Activated naive CD4-positive, alpha-beta T cell (primary cell): ENCODE results near the gene PIEZO2.

ENCODE experiments used
- DNase-seq, 4 experiments: peaks; one replicate each; lab custom pipeline; 2025; lab: John Stamatoyannopoulos, UW

Gene PIEZO2

DNA sequence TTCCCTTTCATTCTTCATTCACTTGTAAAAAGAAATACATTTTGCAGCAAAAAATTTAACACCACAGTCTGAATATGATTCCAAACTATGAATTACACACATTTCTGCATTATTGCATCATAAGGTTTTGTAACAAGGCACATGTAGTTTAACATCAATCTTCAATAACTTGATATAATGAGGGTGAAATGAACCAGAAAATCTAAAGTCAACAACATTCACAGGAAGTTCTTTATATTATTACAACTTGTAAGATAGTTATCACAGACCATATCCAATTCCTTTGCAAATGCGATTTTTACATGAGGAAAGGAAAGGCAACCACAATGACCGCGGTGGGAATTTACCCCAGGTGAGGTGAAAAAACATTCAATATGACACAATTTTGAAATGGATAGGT lies 410.2 kb downstream of the PIEZO2 start:
- DNase-seq = no peak

DNA sequence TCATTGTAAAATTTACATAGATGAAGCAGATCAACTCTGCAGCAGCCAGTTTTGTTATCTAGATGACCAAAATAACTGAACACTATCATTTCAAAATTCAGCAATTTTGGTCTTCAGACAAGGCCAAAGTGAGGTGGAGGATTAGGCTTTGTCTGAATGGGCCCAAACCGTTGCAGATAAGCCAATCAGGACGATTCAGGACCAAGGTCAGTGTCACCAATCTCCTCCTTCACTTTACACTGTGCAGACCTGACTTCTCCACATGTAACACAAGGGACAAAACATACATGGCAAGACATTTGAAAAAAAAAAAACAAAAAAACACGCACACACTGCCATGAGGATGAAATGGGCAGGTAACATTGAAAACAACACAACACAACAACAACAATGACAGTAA lies 412.4 kb downstream of the PIEZO2 start:
- DNase-seq = no peak

DNA sequence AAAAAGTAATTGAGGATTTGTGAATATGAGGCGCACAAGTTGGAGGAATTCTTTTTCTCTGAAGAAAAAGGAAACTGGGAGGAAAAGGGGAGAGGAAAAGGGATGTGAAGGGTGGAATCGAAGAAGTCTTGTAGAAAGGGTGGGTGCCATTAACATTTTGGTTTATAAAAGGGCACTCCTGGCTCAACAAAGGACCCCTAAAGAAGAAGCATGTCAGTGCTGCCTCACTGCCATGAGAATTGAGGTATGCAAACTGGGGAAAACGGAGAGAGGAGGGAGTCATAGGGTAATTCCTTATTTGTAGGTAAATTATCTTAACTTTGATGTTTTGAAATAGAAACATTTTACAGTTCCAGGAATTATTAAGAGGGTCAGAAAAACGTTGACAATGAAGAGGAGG lies 416.4 kb downstream of the PIEZO2 start:
- DNase-seq = no peak

DNA sequence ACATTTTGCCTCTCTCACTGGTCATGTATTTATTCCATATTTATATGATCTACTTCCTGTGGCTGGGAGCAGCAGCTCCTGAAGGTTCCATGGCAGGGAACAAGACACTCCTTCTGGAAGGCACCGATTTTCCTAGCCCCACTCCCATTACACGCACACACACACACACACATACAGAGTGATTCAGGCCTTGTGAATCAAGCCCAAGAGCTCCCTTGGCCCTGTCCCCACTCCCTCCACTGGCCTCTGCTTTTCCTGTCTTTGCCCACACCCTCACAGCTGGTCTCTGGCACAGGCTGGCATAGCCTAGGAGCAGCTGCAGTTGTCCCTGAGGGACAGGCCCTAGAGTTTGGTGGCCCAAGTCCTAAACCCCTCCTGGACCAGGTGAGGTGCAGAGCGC lies 421.9 kb downstream of the PIEZO2 start:
- no peak for DNase-seq

DNA sequence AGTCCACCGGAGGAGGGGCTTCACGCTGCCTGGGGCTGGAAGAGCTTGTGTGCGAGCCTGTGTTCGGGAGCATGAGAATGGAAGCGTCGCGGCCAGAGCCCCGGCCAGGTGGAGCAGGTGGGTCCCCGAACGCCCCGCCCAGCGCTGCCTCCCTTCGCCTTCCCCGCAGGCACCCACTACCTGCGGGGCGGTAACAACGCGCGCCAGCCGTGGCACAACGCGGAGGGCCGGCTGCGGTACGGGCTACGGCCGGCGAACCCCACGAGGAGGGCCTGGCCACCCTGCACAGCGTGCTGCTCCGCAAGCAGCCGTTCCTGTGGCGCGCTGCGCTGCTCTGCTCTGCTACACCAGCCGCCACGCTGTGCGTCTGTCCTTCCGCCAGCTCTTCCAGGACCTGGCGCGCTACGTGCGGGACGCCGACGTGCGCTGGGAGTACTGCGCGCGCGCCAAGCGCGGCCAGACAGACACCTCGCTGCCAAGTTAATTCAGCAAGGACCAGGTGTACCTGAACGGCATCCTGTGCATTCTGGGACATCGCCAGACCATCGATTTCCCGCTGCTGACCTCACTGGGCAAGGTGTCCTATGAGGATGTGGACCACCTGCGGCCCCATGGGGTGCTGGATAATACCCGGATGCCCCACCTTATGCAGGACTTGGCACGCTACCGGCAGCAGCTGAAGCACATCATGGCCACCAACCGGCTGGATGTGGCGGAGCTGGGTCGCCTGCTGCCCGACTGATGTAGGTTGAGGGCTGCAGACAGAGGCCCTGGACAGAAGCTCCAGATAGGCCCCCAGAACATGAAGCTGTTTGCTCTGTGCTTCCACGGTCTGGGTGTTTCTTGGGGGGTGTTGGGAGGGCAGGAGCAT lies 422.9 kb downstream of the PIEZO2 start:
- DNase-seq = no peak

DNA sequence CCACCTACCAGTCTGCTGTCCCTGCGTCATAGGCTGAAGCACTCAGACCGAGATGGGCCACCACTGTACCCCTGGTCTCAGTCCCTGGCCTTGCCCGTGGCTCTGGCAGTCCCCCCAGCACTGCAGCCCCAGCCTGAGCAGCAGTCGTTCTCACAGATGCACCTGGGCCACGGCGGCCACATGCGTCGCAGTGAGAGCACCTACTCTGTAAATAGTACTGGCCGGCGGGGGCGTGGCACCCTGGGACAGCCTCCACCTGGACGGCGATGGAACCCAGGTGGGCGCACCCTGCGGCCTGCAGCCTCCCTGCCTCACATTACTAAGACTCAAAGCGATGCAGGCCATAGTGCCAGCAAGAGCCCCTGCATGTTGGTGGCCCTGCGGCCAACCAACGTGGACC lies 424.7 kb downstream of the PIEZO2 start:
- DNase-seq = no peak

DNA sequence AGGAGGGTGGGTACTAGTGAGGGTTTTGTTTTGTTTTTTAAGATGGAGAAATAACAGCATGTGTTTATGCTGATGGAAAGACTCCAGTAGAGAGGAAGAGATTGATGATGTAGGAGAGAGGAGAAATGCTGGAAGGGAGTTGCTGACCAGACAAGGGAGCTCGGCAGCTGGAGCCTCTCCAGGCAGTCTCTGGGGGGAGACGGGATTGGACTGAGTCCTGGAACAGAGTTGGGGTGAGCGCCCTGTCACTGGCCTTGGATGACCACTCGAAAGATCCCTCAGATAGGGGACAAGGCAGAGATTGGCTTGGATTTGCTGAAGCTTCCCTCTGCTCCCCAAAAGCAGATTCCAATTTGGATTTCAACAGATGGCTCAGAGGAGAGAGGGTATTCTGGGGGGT lies 425.9 kb downstream of the PIEZO2 start:
- no peak for DNase-seq

DNA sequence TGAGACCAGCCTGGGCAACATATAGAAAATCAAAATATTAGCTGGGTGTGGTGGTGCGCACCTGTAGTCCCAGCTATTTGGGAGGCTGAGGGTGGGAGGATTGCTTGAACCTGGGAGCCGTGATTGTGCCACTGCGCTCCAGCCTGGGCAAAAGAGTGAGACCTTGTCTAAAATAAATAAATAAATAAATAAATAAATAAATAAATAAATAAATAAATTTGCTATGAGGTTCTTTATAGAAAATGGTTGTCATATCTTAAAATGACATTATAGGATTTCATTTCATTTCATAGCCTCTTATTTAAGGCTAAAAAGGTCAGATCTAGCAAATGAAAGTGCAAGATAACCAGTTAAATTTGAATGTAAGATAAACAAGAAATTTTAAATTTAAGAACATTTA lies 430.6 kb downstream of the PIEZO2 start:
- no peak for DNase-seq

DNA sequence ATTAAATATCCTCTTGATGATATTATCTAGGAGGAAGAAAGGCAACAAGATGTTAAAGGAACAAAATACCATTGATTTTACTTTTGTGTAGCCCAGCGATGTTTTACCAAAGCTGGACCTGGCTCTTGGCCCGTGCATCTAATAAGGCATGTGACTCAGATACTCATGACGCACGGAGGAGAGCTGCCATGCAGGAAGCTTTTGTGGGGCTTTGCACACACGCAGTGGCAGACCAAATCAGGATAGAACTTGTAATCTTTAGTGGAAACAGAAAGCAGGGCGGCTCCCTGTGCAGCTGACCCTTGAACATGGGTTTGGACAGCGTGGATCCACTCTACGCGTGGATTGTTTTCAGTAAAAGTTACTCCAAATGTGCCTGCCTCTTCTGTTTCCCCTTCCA lies 433.6 kb downstream of the PIEZO2 start:
- DNase-seq = no peak

DNA sequence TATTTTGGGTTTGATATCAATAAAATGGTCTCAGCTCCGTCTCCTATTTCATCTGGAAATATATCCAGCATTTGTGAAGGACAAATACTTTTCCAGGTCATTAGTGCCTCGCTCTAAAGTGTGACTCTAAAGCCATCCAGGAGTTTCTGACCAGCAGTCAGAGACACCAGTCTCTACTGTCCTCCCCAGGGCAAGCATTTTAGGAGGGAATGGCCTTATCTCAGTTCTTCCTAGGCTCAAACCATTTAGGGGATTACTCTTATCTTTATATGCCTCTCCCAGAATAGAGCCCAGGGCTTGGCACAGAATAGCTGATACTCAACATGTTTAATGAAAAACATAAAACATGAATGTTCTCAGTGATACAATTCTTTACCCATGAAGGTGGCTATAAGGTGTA lies 436.0 kb downstream of the PIEZO2 start:
- DNase-seq = no peak

DNA sequence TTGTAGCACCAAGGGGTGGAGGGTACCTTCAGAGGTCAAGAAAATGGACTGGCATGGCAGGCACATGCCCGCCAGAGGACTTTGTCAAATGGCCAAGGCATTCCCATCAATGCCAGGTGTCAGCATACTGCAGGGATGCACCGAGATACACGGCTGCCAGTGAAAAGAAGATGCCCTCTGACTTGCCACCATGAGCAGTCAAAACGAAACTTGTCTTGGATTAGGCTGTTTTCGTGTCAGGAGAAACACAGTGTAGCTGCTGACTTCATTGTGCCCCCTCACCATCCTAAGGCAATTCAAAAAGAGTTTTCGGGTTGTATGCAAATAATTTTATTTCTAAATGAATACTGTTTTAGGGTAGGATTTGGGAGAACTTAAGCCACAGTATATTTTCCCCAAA lies 442.1 kb downstream of the PIEZO2 start:
- DNase-seq = no peak

DNA sequence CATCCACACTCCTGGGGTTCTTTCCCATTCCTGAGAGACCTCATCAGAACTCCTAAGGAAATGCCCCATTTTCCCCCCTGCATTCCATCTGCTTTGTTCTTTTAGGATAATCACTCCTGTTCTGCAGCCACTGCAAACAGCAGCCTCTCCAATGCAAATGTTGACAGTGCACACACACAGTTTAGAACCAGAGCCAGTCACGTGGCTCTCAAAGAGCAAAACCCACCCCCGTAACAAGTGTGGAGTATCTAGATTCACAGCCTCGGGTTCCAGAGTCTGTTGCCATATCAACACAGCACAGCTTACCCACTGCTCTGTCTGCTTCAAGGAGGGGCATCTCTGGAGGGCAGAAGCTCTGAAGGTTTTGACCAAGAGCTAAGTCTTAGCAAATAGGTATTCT lies 443.6 kb downstream of the PIEZO2 start:
- no peak for DNase-seq

DNA sequence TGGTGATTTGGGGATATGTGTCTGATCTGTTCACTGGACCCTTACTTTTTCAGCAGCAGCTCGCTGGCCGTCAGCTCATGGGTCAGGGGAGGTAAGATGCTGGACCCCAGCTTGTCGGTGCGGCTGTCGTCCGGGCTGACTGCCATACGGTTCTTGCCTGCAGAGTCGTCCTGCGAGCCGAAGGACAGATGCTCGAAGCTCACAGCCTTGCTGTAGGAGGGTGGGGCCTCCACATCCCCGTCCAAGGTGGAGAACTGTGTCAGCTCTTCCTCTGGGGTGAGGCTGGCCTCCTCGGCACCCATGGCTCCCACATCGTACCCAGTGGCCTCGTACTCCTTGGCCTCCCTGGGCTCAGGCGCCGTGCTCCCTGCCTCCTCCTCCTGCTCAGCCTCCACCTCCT lies 444.1 kb downstream of the PIEZO2 start:
- no peak for DNase-seq

DNA sequence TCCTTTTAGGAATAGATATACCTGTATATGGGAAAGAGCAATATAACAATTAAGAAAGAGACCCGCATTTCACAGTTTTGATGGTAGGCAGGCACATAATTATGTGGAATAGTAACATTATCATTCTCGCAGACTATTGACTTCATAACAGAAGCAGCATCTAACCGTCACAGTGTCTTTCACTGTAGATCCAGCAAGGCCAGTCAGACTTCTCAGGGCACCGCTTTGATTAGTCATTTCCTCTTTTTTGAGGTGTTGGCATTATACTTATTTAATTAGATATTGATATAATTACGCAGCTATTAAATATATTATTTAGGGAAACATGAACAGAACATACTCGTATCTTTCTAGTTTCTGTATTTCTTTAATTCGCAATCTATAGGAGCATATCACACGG lies 447.2 kb downstream of the PIEZO2 start:
- no peak for DNase-seq

DNA sequence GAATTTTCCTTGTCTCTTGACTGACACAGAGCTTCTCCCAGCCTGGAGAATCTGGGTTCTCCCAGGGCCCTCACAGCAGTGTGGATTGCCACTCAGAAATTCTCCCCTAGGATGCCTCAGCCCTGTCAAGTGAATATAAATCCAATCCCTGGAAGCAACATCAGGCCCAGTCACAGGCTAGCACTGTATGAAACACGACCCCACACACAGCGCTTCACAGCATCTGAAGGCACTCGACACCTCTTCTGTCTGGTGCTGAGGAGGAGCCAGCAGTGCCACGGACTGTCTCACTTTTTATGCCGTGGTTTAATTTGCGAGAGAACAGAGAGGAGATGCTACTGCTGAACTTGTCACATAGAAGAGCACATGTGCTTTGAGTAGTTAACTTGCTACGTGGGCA lies 459.0 kb downstream of the PIEZO2 start:
- no peak for DNase-seq

DNA sequence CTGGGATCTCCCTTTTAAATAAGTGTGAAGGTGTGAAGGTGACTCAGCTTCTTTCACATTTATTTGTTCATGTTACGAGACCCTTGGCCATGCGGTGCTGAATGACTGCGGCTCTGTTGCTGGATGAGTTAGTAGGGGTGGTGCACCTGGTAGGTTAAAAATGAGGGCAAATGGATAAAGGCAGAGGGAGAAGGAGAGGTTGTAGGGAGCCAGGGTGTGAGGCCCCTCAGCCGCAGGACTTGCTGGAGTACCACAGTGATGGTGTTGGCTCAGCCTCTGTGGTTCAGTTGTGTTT lies 459.4 kb downstream of the PIEZO2 start:
- DNase-seq = no peak

DNA sequence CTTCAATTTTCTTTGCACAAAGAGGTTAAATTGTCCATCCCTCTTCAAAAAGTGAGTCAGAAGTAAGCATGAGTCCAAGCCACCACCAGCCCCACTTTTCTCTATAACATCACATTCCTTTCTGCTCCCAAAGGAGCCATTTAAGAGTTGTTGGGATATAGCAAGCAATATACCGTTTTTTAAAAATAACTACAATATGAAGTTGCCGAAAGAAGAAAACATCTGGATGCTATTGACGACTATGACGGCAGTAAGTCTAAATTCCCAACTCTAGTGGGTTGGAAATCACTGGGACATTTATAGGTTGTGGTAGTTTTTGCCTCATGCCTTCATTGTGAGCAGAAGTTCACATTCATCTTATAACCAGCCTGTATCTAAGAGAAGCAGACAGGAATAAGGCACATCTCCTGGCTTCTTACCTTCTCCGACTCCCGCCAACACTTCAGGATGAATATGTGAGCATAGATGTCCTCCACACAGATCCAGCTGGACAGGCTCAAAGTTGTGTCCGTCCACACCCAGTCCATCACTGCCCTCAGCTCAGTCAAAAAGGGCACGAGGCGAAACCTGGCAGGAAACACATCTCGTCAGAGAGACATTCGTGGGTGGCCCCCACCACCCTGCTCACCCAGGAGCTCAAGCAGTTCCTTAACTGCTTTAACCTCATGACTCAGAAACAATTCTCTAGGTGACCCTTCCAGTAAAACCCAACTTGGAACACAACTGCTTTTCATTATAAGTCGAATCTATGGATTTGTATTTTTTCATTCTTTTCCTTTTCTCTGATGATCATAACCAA lies 459.9 kb downstream of the PIEZO2 start:
- no peak for DNase-seq

DNA sequence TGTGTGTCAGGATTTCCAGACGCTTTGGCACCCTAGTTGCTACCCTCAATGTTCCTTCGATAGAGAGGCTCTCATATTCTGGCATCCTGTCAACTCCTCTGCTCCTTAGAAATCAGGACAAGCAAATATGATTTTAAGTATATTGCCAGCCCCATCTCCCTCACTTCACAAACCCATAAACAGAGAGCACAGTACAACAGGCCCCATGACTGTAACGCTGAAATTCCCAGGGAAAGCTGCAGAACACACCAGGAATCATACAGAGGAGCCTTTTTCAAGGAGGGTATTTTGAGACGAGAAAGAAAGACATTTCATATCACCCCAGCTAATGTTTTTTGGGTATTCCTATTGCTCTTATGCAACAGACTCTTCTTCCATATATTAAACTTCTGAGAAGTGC lies 460.6 kb downstream of the PIEZO2 start:
- no peak for DNase-seq

DNA sequence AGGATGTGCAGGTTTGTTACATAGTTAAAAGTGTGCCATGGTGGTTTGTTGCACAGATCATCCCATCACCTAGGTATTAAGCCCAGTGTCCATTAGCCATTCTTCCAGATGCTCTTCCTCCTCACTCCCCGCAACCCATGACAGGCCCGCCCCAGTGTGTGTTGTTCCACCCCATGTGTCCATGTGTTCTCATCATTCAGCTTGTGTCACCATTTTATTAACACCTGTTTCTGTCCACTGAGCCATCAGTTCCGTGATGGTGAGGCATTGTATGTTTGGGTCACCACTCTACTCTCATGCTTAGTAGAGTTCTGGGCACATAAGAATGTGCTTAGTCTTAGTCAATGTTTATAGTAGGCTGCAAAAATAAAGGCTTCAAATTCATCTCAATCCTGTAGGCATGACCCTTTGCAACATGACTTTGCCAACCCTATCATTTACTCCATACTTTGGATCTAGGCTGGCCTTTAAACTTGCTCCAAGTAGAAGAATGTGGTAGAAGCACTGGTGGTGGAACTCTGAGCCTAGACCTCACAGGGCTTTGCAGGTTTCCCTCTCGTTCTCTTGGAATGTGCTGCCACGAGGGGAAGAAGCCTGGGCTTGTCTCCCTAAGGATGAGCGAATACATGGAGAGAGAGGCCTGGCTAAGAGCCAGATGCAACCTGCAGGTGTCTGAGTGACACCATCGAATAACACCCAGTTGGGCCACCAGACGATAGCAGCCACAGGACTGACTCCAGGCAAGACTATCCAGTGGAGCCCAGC lies 462.0 kb downstream of the PIEZO2 start:
- DNase-seq = no peak

DNA sequence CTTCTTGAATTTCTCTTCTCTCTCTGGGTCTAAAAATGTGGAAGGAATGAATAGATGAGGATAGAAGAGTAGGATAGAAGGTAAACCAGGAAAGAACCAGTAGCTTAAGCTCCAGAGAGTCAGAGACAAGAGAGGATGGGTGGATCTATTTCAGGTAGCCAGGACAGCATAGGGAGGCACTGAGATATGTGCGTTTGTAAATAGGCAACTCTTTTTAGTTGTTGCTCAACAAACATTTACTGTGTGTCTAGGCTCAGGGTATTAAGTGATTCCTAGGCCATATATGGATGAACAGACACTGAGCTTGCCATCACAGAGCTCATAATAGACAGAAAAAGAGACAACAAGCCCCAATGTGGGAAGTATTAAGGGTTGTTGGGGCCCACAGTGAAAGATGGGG lies 463.1 kb downstream of the PIEZO2 start:
- DNase-seq = no peak

DNA sequence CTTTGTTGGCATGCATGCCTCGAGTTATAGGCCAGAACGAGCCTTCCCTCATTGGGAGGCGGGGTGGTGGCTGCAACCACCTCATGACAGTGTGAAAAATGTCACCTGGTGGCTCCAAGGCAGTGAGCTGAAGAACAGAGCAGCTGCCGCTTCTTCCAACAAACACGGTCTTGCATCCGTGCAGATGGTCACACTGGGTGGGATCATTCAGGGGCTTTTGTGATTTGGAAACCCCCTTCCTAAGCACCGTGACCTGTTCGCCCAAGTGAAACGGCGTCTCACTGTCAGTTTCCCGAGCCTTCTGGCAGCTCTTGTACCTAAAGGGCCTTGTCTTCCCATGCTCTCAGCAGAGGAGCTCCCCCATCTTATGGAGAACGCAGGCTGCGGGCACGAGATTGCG lies 463.9 kb downstream of the PIEZO2 start:
- no peak for DNase-seq

DNA sequence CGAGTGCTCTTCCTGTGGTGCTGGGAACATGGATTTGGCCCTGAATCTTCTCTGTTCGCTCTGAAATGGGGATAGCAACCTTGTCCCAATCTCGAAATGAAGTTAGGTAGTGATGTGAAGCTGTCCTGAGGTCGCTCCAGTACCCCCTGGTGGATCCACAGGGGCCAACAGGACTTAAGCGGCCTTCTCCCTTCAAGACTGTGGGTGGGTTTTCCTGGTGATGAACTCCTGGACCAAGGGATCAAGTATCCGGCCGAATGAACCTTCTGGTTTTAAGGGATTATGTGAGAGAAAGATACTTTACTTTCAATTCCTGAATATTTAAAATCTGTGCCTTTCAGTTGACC lies 467.0 kb downstream of the PIEZO2 start:
- no peak for DNase-seq
